Measurements from ENCODE around the gene MRPL4.

Gene MRPL4

DNA sequence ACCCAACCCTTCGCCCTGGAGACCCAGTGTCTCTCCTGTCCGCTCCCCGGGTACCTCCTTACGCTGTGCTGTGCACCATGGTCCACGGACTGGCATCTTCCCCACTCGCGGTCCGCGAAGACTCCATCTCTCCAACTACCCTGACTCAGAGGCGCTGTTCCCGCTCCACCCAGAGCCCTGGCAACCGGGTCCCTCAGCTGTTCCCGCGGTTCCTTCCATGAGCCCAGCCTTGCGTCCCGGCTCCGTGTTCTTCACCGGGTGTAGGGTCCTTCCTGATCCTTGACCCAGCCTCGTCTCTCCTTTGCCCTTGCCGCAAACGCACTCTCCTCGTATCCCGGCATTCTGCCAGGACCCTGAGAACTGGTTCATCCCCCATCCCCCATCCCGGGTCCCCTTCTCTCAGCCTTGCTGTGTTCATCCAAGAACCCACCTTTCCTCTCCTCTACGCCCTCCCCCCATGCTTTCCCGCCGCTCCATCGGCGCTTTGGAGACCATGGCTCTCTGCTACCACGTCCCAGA, 38.4 kb downstream of the MRPL4 start:
- DNase-seq = no peak

DNA sequence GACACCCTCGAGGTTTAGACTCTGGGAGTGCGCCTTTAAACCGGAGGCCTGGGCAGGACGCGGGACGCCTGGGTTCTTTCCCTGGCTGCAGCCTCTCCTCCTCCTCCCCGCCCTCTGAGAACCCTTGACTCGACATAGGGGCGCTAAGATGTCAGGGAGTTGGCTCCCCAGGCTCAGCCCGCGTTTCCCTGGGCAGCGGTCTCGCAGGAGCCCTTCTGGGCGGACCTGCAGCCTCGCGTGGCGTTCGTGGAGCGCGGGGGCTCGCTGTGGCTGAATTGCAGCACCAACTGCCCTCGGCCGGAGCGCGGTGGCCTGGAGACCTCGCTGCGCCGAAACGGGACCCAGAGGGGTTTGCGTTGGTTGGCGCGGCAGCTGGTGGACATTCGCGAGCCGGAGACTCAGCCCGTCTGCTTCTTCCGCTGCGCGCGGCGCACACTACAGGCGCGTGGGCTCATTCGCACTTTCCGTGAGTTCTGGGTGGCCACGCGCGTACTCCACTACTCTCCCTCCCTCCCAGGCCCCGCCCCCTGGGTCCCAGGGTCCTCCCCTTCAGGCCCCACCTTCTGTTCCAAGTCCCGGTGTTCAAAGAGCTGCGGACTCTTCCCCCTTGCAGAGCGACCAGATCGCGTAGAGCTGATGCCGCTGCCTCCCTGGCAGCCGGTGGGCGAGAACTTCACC, 39.0 kb downstream of the MRPL4 start:
- no peak for DNase-seq

DNA sequence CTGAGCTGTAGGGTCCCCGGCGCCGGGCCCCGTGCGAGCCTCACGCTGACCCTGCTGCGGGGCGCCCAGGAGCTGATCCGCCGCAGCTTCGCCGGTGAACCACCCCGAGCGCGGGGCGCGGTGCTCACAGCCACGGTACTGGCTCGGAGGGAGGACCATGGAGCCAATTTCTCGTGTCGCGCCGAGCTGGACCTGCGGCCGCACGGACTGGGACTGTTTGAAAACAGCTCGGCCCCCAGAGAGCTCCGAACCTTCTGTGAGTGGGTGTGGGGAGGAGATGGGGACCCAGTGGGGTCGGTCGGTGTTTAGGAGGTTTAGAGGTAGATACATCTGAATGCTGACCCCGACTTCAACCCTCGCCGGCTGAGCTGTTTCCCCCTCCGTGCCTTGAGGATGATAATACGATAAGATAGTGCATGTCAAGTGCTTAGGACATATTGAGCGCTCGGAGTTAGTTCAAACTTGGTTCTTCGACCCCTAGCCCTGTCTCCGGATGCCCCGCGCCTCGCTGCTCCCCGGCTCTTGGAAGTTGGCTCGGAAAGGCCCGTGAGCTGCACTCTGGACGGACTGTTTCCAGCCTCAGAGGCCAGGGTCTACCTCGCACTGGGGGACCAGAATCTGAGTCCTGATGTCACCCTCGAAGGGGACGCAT, 39.7 kb downstream of the MRPL4 start:
- DNase-seq = no peak

DNA sequence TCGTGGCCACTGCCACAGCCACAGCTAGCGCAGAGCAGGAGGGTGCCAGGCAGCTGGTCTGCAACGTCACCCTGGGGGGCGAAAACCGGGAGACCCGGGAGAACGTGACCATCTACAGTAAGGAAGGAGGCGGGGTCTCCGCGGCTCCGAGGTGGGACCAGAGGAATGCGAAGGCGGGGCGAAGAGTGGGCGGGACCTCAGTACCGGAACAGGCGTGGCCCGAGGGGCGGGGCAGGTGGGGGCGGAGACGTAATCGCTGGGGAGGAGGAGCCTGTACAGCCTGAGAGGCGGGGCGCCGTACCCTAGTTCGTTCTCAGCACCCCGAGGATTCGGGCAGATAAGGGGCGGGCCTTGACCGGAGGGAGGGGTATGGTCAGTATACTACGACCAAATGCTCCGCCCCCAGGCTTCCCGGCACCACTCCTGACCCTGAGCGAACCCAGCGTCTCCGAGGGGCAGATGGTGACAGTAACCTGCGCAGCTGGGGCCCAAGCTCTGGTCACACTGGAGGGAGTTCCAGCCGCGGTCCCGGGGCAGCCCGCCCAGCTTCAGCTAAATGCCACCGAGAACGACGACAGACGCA, 40.3 kb downstream of the MRPL4 start:
- DNase-seq = peak; percentile 84

DNA sequence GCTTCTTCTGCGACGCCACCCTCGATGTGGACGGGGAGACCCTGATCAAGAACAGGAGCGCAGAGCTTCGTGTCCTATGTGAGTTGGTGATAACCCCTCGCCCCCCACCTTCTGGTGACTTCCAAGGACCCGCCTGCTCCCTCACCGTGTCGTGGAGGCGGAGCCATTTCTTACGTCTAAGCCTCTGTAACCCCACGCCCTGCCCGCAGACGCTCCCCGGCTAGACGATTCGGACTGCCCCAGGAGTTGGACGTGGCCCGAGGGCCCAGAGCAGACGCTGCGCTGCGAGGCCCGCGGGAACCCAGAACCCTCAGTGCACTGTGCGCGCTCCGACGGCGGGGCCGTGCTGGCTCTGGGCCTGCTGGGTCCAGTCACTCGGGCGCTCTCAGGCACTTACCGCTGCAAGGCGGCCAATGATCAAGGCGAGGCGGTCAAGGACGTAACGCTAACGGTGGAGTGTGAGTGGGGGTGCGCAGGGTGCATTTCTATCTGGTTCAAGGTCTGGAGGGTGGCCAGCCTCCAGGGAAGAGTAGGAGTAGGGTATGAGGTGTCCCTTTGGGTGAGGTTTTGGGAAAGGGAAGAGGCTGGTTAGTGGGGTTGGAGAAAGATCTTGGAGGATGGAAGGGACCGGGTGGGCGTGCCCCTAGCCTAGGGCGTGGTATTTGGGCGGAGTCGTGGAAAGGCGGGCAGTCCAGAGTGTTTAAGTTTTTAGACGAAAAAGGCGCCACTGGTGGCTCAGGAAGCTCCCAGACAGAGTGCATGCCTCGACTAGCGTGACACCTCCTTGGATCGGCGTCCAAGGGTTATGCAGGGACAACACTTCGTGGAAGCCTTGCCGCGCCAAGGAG, 41.0 kb downstream of the MRPL4 start:
- no peak for DNase-seq

DNA sequence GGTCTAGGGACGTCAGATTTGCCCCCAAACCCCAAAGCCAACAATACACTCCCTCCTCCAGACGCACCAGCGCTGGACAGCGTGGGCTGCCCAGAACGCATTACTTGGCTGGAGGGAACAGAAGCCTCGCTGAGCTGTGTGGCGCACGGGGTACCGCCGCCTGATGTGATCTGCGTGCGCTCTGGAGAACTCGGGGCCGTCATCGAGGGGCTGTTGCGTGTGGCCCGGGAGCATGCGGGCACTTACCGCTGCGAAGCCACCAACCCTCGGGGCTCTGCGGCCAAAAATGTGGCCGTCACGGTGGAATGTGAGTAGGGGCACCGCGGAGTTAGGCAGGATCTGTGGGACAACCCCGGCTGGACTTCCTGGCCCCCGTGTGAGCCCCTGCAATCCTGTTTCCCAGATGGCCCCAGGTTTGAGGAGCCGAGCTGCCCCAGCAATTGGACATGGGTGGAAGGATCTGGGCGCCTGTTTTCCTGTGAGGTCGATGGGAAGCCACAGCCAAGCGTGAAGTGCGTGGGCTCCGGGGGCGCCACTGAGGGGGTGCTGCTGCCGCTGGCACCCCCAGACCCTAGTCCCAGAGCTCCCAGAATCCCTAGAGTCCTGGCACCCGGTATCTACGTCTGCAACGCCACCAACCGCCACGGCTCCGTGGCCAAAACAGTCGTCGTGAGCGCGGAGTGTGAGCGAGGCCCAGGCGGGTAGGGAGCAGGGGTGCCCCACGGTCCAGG, 41.8 kb downstream of the MRPL4 start:
- no peak for DNase-seq

DNA sequence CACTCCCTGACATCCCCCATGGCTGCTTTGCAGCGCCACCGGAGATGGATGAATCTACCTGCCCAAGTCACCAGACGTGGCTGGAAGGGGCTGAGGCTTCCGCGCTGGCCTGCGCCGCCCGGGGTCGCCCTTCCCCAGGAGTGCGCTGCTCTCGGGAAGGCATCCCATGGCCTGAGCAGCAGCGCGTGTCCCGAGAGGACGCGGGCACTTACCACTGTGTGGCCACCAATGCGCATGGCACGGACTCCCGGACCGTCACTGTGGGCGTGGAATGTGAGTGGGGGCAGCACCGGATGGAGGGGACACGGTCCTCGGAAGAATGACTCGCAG, 42.3 kb downstream of the MRPL4 start:
- peak; percentile 80 for DNase-seq

DNA sequence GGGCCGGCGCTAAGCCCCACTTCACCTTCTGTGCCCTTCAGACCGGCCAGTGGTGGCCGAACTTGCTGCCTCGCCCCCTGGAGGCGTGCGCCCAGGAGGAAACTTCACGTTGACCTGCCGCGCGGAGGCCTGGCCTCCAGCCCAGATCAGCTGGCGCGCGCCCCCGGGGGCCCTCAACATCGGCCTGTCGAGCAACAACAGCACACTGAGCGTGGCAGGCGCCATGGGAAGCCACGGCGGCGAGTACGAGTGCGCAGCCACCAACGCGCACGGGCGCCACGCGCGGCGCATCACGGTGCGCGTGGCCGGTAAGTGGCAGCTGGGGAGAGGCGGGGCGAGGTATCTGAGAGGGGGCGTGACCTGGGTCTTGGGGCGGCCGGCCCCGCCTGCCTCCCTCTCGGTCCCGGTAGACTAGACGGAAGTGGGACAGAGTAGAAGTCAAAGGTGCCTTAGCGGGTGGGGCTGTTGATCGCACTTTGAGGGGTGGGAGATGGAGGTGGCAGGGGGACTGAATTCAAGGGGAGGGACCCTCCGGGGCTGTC, 43.4 kb downstream of the MRPL4 start:
- no peak for DNase-seq

DNA sequence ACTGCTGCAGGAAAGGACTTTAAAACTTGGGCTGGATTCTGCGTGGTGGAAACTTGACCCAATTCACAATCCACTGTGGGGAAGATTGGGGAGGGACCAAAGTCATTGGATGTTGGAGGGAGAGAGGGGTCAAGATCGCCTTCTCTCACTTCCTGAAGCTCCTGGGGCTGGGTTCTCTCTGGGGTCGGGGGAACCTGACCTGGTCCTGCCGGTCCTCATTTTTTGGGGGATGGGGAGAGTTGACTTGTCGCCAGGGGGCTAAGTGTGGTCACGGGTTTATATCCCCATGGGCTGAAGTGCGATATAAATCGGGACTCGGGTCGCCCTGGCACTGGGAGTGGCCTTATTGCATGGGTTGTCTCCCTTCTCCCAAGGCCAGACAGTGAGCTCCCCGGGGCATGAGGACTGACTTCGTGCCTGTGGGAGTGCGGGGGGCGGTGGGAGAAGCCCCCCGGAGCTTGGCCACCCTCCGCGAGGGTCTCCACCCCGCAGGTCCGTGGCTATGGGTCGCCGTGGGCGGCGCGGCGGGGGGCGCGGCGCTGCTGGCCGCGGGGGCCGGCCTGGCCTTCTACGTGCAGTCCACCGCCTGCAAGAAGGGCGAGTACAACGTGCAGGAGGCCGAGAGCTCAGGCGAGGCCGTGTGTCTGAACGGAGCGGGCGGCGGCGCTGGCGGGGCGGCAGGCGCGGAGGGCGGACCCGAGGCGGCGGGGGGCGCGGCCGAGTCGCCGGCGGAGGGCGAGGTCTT, 44.0 kb downstream of the MRPL4 start:
- no peak for DNase-seq

DNA sequence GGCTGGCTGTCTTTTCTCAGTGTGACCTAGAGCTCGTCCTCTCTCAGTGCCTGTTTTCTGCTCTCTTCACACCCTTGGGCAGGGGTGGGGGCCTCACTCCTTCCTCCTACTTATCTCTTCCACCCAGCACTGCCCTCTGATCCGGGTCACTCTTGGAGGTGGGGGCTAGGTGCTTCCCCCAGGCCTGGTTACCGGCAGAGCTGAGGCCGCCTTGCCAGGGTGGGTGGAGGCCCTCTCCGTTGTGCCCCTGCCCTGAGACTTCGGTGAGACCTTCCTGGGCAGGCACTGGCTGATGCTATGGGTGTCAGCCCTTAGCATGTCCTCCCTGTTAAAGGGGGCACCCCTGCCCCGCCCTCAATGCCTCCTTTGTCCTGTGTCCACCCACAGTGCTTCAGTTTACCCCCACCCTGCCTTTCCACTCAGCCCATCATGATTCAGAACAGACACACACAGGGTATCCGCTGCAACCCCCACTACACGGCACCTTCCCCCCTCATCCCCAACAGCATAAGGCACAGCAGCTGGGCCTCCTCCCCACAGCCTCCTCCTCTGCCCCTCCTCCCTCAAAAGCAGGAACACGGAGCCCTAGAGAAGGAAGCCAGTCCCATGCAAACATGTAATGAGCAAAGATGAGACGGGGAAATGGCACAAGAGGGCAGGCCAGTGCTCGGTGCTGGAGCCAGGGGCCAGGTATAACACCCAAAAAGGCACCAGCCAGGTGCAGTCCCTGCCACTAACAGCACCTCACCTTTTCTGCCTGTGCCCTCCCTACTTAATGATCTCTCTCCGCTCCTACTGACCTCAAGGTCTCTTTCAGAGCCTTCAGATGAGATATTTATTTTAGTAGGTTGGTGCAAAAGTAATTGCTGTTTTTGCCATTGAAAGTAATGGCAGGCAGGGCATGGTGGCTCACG, 47.8 kb downstream of the MRPL4 start:
- peak; percentile 38 for DNase-seq

DNA sequence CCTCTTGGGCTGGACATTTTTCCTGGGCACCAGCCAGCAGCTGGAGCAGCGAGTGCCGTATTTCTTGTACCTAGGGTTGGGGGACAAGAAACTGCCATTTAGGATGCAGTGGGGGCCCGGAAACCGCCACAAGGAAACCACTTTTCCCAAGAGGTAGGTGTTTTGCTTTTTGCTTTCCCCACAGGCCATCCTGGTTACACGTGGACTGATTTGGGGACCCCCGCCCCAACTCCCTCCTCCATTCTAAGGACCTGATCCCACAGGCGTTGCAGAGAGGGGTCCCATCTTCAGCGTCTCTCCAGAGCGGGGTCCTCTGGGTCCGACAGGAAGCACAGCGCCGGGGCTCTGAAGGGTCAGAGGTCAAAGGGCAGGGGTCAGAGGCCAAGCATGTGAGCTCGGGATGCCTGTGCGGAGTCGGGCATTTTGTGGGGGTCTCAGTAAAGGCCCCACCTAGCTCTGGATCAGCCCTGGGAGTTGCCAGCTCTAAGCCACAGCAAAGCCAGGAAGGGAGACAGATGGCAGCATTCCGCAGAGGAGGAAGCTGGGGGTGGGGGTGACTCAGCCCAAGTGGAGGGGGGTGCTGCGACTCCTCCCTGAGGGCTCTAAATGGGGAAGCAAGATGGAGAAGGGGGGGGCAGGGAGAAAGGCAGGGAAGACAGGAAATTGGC, 53.3 kb downstream of the MRPL4 start:
- no peak for DNase-seq

DNA sequence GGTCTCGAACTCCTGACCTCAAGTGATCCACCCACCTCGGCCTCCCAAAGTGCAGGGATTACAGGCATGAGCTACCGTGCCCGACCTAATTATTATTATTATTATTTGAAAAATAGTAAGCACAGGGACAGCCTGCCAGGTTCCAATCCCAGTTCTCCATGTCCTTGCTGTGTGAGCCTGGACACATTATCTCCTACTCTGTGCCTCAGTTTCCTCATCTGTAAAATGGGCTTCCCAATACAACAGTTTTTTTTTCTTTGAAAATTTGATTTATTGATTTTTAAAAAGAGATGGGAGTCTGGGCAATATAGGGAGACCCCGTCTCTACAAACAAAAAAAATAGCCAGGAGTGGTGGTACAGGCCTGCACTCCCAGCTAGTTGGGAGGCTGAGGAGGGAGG, 54.3 kb downstream of the MRPL4 start:
- DNase-seq = no peak

DNA sequence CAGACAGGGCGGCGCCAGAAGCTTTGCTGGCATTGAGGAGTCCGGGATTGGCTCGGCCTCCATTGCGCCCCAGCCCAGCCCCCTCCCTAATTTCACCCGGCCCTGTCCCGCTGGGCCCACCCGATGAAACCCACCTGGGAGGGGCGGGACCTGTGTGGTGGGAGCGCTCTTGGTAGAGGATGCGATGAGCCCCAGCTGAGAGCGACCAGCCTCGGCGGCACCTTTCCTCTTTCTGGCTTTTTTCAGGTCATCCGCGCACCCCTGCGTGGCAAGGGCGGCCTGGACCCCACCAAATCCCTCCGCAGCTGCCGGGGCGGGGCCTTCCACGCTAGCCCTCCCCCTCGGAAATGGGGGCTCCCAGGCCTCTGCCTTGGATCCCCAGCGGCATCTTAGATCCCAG, 57.4 kb downstream of the MRPL4 start, which contains the start of gene ZGLP1:
TSS of gene ZGLP1 (minus strand) at position 393 of the 400 bp plus-strand sequence.
- DNase-seq = no peak

All from islet precursor cell (in vitro differentiated cells).